NCI-H1436 treated with DMSO at 0.1 percent for 48 hours (cell line): Measurements from ENCODE around the gene SPC25.
"Not testable (repeated sequence)": the region's sequence is repeated elsewhere in the genome, so short reads cannot be mapped to it uniquely, and the experiment has no call there.

Source experiments
- DNase-seq: peaks from one replicate; lab custom pipeline; 2025; lab: John Stamatoyannopoulos, UW

Gene SPC25

GRCh38 chr2:168890006-168890782, at the start of gene SPC25:
Gene SPC25, minus strand, starts transcription at chr2:168890430. Its CDS starts 911 bp downstream, at chr2:168889519.
- DNase-seq, result peak; percentile 78

- no peak for DNase-seq
Measured at GRCh38 chr2:168939918-168940317, 49.7 kb upstream of the SPC25 start.

GRCh38 chr2:168939061-168939460, 48.8 kb upstream of the SPC25 start:
- no peak for DNase-seq

GRCh38 chr2:168935810-168936581, 45.8 kb upstream of the SPC25 start:
- no peak for DNase-seq

- no peak for DNase-seq
Measured at GRCh38 chr2:168934826-168935225, 44.6 kb upstream of the SPC25 start.

- not testable (repeated sequence) for DNase-seq
Measured at GRCh38 chr2:168932174-168932573, 41.9 kb upstream of the SPC25 start.

GRCh38 chr2:168930242-168930641, 40.0 kb upstream of the SPC25 start:
- no peak for DNase-seq

- no peak for DNase-seq
Measured at GRCh38 chr2:168929031-168929430, 38.8 kb upstream of the SPC25 start.

GRCh38 chr2:168928113-168928831, 38.0 kb upstream of the SPC25 start:
- no peak for DNase-seq

GRCh38 chr2:168926621-168927386, 36.6 kb upstream of the SPC25 start:
- DNase-seq, result no peak

- peak; percentile 18 for DNase-seq
Measured at GRCh38 chr2:168920504-168921157, 30.4 kb upstream of the SPC25 start.

GRCh38 chr2:168916331-168916675, 26.1 kb upstream of the SPC25 start:
- no peak for DNase-seq

- DNase-seq, result no peak
Measured at GRCh38 chr2:168915441-168916330, 25.5 kb upstream of the SPC25 start.

- no peak for DNase-seq
Measured at GRCh38 chr2:168913495-168913894, 23.3 kb upstream of the SPC25 start.

- DNase-seq, result no peak
Measured at GRCh38 chr2:168912901-168913369, 22.7 kb upstream of the SPC25 start.

GRCh38 chr2:168912466-168912865, 22.2 kb upstream of the SPC25 start:
- no peak for DNase-seq

- no peak for DNase-seq
Measured at GRCh38 chr2:168910330-168910729, 20.1 kb upstream of the SPC25 start.

- no peak for DNase-seq
Measured at GRCh38 chr2:168907940-168908662, 17.9 kb upstream of the SPC25 start.

- DNase-seq, result no peak
Measured at GRCh38 chr2:168904358-168904757, 14.1 kb upstream of the SPC25 start.

- no peak for DNase-seq
Measured at GRCh38 chr2:168903888-168904287, 13.7 kb upstream of the SPC25 start.
